ENCODE results near the gene PROM2.

PROM2 gene

DNA sequence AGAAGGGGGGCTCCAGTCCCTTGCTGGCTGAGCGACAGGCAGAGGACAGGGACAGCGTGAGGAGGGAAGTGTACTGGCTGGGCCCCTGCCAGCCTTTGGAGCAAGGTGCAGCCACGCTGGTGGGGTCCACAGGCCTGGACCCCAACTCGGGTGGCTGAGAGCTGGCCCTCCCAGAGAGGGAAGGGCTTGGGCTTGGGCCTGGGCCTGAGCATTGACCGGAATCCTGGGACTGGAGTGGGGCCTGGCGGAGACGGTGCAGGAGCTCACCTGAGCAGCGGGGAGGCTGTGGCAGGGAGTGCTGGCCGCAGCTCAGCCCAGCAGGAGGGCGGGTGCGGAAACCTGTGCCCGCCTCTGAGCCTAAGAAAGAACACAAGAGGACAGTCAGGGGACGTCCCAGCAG, 50.8 kb downstream of the PROM2 start:
- no peak for DNase-seq

DNA sequence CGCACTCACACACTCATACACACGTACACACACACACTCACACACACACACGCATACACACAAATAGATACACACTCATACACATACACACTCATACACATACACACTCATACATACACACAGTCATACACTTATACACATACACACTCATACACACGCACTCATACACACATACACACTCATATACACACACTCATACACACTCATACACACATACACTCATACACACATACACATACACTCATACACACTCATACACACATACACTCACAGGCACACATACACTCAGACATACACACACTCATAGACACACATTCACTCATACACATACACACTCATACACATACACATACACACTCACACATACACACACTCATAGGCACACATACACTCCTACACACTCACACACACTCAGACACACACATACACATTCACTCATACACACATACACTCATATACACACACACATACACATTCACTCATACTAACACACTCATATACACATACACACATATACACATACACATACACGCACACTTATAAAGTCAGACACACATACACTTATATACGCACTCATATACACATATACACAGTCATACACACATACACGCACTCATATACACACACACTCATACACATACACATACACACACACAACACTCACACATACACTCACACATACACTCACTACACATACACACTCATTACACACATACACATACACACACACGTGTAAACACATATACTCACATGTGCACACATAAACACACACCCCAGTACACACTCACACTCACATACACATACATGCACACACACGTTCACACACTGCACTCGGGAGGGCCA, 51.6 kb downstream of the PROM2 start:
- DNase-seq: no peak

DNA sequence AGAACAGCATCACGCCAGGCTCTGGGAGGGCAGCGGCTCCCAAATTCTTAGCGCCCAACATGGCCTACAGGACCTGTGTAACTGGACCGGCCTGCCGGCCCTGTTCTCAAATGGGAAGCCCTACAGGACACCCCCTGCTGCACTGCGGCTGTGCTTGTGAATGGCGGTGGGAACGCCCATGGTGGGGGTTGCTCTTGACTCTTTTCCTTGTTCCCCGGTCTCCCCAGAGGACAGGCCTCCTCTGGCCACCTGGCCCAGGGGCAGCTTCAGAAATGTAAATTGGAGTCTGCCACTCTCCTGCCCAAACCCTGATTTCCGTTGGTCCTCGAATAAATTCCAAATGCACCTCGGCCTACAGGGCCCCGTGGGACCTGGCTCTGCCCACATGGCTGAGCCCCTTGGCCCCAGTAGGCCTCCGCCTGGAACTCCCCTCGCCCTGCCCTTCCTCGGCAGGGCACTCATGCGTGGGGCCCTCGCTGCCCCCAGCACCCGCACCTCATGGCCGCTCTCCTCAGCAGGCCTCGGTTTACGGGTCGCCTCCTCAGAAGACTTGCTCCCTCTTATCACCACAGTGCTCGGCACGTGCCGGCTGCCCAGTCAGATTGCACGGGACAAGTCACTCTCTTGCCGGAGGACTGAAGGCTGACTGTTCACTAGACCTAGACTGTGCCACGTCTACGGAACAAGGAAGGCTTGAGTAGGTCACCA, 52.3 kb downstream of the PROM2 start:
- no peak for DNase-seq

- no peak for DNase-seq
Measured at GRCh38 chr2:95327861-95328260, 53.6 kb downstream of the PROM2 start.

- no peak for DNase-seq
Measured at GRCh38 chr2:95328358-95329125, 54.3 kb downstream of the PROM2 start.

DNA sequence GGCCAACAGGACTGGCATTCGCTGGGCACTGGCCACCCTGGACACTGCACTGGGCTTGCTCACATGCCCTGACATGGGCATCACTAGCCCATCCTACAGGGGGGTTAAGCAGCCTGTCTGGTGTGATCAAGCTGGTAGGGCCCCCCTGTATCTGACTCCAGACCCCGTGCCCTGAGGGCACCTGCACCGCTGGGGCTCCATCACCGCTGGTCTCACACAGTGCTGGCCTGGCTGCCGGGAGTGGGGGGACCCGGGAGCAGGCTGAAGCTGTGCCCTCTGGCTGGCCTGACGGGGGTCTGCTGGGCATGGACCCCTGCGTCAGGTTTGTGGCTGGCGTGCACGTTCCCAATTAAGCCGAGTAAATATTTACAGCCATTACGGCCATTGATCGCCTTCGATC, 55.2 kb downstream of the PROM2 start:
- DNase-seq: no peak

DNA sequence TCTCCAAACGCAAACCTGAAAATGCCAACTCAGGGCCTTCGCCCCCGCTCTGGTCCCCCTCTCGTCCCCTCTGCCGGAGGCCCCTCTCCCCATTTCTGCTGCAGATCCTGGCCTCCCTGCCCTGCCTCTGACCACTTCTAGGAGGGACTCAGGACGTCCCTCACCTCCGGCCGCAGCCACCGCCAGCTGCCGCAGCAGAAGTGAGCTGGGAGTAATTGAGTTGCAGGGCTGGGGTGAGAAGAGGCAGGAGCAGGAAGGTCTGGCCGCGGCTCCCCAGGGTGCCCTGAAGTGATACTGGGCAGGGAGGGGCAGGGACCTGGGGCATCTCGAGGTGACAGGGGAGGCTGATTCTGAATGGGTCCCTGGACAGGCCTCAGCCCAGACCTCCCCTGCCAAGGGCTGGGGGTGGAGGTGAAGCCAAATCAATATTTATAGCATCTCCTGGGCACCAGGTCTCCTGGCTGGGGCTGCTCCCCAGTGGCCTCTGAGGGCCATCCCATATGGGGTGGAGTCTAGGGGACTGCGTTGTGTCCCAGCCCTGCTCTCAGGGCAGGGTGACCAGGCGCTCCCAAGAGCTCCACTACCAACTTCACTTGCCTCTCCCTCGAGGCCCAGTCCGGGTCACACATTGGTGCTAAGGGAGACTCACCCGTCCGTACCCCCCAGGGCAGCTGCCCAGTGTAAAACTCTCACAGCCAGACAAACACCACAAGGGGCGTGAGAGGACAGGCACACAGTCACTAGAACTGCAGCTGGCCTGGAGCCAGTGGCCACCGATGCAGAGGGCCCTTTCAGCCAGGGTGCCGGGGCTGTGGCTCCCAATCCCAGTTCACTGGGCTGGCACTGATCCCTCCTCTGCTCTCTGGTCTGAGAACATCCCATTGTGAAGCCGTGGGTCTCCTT, 55.9 kb downstream of the PROM2 start:
- DNase-seq: no peak

- DNase-seq: no peak
Measured at GRCh38 chr2:95330794-95331338, 56.6 kb downstream of the PROM2 start.

DNA sequence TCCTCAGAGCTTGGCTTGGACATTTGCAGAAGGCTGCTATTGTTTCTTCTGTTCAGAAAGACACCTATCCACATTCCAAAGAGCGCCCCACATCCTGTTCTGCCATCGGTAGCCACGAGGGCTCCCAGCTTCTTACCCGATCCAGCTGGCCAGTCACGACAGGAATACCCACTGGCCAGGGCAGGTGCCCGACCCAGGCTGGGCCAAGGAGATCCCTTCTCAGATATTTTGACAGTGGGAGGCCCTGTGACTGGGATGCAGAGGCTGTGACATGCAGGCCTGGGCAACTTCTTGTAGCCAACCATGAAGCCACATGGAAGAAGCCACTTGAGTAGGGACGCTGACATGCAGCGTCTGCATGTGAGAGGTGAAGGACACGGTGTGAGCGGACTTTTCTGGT, 57.4 kb downstream of the PROM2 start:
- DNase-seq: no peak

DNA sequence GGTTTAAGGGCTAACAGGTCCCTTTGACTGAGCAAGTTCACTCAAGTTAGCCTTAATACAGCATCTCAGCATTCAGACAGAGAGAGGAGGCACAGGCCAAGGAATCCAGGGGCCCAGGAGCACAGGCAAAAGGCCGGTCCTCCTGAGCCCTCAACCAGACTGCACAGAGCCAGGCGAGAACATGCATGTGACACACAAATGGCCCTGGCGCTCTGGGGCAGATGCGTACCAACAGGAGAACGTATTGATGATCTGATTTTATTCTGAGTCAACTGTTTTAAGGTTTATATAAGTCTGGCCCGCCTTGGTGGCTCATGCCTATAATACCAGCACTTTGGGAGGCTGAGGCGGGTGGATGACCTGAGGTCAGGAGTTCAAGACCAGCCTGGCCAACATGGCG, 57.8 kb downstream of the PROM2 start:
- DNase-seq: no peak

GRCh38 chr2:95333056-95333455, 58.8 kb downstream of the PROM2 start:
- DNase-seq: no peak

GRCh38 chr2:95333888-95334338, 59.7 kb downstream of the PROM2 start:
- DNase-seq: no peak

- DNase-seq: no peak
Measured at GRCh38 chr2:95334916-95335641, 60.8 kb downstream of the PROM2 start.

DNA sequence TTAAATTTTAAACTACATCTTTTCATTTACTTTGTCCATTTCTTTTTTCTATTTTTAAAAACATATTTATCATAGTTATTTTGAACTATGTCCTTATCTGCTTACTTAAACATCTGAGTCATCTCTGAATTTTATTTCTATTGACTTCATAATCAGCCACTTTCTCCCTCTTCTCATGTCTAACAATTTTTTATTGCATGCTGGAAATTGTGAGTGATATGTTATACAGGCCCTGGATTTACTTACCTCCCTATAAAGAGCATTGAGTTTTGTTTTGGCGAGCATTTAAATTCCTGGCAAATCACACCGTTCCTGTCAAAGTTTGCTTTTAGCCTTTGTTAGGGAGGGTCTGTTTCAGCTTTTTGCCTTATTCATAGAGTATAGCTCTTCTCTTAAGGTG, 62.2 kb downstream of the PROM2 start:
- no peak for DNase-seq

DNA sequence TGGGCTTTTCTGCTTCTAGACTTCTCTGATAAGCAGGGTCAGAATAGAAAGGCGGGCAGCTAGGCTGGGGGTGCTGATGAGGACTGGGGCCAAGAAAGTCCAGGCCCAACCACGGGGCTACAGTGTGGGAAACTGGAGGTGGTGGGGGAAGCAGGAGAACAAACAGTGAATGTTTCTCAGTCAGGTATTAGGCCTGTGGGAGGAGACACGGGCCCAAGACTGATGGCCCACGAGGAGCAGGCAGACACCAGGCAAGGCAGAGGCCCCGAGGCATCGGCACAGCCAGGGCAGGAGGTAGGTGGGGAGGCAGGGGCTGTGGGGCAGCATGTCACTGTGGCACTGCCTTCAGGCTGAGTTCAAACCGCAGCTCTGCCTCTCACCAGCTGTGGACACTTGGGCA, 63.6 kb downstream of the PROM2 start:
- no peak for DNase-seq

All from NCI-H1092 (cell line).